Hematopoietic multipotent progenitor cell treated with erythropoietin and hydrocortisone succinate and interleukin-3 and kit ligand, for 17 days (in vitro differentiated cells): ENCODE measurements around the gene LCTL.
"Not testable (repeated sequence)": the region's sequence is repeated elsewhere in the genome, so short reads cannot be mapped to it uniquely, and the experiment has no call there.

Source experiments
- DNase-seq: peaks from one replicate; pipeline ENCODE4 v3.0.0-alpha.2; 2015; ENCODE audit warnings: low spot score

LCTL gene

GRCh38 chr15:66591322-66591862 is 25.6 kb upstream of the LCTL start:
- DNase-seq: no peak

DNA sequence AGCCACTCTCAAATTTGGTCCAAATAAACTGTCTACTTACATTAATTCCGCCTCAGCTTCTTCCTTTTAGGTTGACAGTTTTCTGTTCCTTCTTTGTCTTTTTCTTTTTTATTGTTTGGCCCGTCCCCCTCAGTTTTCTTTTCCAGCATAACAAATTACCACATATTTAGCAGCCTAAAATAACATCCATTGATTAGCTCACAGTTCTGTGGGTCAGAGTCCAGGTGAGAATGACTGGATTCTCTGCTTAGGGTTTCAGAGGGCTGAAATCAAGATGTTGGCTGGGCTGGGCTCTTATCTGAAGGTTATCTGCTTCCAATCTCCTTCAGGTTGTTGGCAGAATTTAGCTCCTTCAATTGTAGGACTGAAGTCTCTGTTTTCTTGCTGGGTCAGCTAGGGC is 24.6 kb upstream of the LCTL start:
- no peak for DNase-seq

GRCh38 chr15:66589429-66589828 is 23.6 kb upstream of the LCTL start:
- not testable (repeated sequence) for DNase-seq

DNA sequence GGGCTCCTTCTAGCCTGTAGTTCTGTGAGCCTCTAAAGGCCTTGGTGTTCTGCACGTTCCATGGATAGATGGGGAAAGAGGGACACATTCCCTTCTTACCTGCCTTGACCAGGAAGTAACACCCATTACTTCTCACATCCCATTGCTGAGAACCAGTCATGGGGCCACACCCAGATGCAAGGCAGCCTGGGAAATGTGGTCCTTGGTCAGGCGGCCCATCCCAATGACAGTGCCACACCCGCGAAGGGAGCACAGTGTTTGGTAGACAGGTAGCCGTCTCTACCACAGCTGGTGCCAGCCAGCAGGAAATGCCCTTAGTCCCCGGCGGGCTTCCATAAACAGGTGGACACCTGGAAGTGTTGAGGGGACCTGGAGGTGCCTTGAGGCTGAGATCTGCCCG is 23.2 kb upstream of the LCTL start:
- no peak for DNase-seq

DNA sequence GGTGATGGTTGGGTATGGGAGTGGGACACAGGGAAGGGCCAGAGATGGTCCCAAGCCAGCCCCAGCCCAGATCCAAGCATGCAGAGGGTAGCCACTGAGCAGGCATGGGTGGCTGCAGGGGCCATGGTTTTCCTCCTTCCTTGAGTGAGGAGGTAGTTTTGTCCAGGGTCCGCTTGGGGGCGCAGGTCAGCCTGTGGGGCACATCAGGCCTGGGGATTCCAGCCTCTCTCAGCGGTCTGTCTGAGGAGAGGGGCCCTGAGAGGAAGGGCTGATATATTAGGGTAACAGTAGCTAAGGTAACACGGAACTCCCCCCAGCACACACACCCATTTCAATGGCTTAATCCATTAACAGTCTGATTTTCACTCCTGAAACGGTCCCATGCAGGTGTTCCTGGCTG is 22.7 kb upstream of the LCTL start:
- DNase-seq: no peak

- DNase-seq: no peak
These were observed 22.0 kb upstream of the LCTL start for GRCh38 chr15:66587749-66588148.

GRCh38 chr15:66587020-66587419 is 21.2 kb upstream of the LCTL start:
- DNase-seq: no peak

DNA sequence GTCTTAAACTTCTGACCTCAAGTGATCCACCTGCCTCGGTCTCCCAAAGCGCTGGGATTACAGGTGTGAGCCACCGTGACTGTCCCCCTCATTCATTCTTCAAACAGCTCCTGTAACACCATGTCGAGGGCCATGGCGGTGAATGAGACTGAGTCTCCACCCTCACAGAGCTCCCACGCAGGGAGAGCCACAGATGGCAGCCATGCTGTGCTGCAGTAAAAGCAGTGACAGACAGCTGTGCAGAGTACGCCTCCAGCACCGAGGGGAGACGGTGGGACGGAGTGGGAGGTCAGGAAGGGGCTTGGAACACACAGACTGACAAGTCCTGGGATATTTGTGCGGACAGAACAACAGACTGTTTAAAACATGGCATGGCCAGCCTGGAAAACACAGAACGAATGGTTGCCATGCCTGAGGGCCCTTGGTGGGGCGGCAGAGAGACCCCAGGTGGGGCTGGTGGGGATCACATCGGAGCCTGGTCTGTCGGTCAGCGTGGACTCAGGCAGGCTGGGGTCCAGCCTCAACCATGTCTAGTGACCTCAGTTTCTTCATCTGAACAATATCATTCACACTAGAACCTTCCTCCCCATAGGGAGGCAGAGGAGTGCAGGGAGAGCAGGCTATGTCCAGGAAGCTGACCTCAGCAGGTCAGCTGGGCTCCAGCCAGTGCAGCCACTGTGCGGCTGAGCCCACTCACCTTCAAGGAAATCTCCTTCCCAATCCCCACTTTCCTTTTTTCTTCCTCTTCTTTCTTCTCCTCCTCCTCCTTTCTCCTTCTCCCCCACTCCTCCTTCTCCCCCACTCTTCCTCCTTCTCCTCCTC is 20.6 kb upstream of the LCTL start:
- no peak for DNase-seq

DNA sequence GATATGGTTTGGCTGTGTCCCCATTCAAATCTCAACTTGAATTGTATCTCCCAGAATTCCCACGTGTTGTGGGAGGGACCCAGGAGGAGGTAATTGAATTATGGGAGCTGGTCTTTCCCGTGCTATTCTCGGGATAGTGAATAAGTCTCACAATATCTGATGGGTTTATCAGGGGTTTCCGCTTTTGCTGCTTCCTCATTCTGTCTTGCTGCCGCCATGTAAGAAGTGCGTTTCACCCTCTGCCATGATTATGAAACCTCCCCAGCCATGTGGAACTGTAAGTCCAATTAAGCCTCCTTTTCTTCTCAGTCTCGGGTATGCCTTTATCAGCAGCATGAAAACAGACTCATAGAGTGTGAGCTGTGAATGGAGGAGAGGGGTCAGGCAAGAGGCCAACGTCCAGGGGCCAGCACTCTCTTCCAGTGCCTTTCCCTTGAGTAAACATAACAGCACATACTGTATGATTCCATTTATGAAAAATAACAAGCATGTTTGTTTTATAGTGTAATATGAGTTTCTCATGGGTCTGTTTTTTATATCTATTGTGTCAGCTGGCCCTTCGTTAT is 16.3 kb upstream of the LCTL start:
- DNase-seq: no peak

DNA sequence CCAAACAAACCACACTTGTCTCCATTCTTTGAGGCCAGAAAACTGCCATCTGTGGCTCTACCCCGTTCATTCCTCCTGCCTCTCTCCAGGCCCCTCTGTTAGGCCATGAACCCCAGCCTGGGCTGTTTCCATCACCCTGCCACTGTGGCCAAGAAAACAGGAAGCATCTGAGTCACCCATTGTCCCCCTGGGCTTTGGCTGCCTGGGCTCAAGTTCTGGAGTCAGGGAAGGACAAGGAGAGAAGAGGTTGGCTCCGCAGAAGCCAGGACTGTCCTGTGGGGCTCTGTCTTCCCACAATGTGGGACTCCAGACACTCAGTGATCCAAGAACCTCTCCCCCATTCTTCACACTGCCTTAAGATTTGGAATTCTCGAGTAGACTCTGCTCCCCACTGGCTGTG is 14.8 kb upstream of the LCTL start:
- no peak for DNase-seq

GRCh38 chr15:66578286-66578875 is 12.6 kb upstream of the LCTL start:
- DNase-seq: no peak

DNA sequence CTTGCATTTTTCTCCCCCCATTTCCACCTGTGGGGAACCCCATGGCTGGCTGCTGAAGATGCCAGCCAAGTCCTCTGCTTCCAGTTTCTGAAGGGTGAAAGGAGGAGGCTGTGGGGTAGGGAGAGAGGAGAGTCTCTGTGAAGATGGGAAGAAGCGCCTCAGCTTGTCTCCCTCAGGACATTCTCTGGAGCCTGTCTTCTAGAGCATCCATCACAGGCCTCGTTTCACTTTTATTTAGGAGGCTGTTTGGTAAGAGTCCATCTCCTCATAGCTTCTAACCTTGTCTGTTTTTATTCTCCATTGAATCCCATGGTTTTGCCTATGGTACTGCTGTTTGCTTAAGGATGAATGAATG is 8.8 kb upstream of the LCTL start:
- DNase-seq: no peak

DNA sequence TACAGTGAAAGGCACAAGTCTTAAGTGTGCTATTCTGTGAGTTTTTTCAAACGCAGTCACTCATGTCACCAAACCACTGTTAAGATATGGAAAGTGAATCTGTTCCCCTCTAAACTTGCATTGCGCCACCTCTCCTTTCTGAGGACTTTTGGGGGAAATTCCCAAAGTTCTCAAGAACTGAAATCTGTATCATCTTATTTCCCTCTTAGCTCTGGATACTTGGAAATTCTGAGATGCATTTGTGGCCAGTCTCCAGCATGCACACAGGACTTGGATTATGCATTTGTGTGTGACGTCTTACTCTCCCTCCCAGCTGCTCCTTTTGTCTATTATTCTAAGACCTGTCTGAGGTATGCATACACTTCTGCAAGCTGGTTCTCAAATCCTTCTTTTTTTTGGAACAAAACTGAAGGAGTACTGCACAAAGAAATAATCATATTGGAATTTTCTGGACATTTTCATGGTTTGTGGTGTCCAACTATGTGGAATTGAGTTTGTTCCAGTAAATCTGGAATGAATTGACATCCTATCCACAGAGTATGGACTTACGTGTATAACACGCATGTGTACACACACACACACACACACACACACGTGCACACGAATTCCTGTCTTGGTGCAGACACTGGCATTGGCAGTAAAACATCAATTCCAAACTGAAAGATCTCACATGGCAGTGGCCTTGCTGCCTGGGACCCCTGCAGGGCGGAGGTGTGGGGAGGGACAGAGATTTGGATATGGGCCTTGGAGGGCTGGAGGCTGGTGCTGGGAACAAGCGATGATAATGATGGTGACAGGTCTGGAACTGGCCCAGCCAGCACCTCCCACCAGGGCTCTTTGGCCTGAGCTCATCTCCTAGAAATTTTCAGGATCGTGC is 8.2 kb upstream of the LCTL start:
- DNase-seq: no peak

DNA sequence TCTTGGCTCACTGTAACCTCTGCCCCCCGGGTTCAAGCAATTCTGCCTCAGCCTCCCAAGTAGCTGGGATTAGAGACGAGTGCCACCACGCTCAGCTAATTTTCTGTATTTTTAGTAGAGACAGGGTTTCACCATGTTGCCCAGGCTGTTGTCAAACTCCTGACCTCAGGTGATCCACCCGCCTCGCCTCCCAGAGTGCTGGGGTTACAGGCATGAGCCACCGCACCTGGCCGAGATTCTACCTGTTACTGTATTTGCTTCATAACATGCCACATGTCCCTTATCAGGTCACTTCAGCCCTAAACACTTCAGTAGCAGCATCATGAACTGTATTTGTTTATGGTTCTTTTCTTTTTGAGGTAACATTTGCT is 7.5 kb upstream of the LCTL start:
- DNase-seq: no peak

DNA sequence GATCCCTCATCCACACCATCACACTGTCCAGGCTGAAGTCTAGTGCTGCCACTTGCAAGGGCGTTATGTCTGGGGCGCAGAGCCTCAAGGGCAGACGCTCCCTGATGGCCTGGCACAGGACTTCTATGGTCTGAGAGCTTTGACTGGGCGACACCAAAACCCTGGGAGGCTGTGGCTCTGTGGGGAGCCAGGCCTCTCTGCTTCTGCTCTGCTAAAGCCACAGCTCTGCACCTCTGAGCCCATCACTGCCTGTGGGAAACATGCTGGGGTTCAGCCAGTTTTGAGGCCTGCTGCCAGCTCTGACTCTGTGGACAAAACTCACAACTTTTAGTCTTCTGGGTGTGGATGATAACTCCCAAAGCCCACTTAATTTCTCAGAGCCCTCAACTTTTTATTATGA is 6.3 kb upstream of the LCTL start:
- no peak for DNase-seq

DNA sequence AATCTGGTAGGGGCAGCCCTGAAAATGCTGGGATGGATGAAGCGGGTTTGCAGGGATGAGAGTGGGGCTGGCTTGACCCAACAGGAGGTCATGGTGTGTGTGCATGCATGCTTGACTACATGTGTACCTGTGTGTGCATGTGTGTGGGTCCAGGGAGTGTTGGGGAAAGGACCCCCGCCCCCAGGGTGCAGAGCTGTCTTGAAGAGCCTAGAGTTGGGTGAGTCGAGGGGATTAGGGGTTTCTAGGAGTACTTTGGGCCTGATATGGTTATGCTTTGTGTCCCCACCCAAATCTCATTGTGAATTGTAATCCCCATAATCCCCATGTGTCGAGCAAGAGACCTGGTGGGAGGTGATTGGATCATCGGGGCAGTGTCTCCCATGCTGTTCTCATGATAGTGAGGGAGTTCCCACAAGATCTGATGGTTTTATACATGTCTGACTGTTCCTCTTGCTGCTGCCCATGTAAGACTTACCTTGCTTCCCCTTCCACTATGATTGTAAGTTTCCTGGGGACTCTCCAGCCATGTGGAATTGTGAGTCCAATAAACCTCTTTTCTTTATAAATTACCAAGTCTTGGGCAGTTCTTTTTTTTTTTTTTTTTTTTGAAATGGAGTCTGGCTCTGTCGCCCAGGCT is 5.2 kb upstream of the LCTL start:
- no peak for DNase-seq

DNA sequence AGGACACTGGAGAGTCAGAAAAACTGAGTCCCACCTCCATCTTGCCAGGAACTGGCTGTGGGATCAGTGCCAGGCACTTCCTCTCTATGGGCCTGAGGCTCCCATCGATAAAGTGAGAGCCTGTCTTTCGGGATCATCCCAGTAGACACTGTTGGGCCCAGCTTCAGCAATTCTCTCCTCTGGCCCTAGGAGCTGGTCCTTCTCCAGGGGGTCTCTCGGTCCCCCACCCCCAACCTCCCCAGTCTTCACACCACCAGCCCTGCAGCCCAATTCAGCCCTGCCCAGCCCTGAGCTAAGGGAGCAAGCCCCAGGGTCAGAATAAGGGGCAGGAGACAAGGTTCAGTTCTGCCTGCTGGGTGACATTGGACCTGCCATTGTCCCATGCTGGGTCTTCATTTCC is 4.5 kb upstream of the LCTL start:
- DNase-seq: no peak

GRCh38 chr15:66569461-66570137 is 3.8 kb upstream of the LCTL start:
- no peak for DNase-seq

GRCh38 chr15:66567897-66568296 is 2.1 kb upstream of the LCTL start:
- DNase-seq: no peak

GRCh38 chr15:66566963-66567531 is 1.2 kb upstream of the LCTL start:
- DNase-seq: peak; percentile 64

GRCh38 chr15:66565141-66565641 is 607 bp downstream of the LCTL start:
- no peak for DNase-seq
